GM13976 (cell line): ENCODE measurements around the gene GGACT.

ENCODE experiments used
- DNase-seq: peaks from one replicate; pipeline ENCODE4 v3.0.0; 2012; ENCODE audit warnings: low spot score
- in situ Hi-C: fragments of 300-500 bp; cut with MboI; formaldehyde crosslinking; loops from one replicate; pipeline ENCODE4 v1.12.0; 2022; ENCODE audit warnings: low sequenced_read_pairs, mixed read lengths, inconsistent platforms; ENCODE audit not compliant: unreplicated experiment
- TF ChIP-seq, protein P1 (sequence below): IDR thresholded peaks from 2 replicates; pipeline ENCODE4 v1.5.1; 2012; ENCODE audit warnings: borderline replicate concordance, mild to moderate bottlenecking; ENCODE audit not compliant: insufficient read depth; ENCODE audit errors: extremely low read depth, missing control alignments, control extremely low read depth

Gene GGACT

DNA sequence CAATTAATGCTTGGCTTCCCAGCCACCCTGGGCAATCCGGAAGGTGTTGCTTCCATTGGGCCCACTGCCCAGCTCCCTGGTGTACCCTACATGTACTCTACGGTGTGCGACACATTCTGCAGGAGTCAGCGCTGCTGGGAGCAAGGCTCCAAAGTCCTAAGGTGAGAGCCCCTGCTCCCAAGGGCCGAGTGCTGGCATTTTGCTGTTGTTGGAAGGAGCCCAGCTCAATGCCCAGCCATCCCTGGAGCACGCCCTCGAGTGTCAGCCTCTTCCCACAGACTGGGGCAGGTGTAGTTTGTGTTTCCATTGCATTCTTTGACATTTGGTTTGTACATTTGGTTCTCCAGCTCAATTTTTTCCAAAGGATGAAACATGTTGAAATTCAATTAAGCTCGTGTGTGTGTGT is 64.6 kb downstream of the GGACT start:
- no peak for DNase-seq
- in situ Hi-C loops = loop anchor here (10.0 to 25.0 kb wide), 2 partner anchors 612 to 869 kb away; no protein-coding TSS in a partner anchor
- TF ChIP-seq, protein P1, sequence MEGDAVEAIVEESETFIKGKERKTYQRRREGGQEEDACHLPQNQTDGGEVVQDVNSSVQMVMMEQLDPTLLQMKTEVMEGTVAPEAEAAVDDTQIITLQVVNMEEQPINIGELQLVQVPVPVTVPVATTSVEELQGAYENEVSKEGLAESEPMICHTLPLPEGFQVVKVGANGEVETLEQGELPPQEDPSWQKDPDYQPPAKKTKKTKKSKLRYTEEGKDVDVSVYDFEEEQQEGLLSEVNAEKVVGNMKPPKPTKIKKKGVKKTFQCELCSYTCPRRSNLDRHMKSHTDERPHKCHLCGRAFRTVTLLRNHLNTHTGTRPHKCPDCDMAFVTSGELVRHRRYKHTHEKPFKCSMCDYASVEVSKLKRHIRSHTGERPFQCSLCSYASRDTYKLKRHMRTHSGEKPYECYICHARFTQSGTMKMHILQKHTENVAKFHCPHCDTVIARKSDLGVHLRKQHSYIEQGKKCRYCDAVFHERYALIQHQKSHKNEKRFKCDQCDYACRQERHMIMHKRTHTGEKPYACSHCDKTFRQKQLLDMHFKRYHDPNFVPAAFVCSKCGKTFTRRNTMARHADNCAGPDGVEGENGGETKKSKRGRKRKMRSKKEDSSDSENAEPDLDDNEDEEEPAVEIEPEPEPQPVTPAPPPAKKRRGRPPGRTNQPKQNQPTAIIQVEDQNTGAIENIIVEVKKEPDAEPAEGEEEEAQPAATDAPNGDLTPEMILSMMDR = no peak

DNA sequence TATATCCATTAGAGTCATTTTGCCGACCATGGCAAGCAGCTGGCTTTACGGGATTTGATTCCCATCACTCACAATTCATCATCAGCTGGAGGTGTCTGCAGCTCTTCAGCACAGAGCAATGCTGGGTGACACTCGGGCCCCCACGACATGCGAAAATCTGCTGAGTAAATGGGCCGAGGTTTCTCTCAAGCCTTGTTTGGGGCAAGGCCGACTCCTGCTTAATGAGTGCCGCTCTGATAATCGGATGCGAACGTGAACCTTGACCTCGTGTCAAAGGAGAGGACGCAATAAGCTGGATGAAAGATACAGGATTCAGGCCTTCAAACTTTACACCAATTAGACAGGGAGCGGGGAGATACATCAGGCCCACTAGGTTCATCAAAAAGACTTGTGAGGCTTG is 65.2 kb downstream of the GGACT start:
- TF ChIP-seq, protein P1 = no peak
- no peak for DNase-seq
- in situ Hi-C loops = loop anchor here (10.0 to 25.0 kb wide), 2 partner anchors 611 to 869 kb away; no protein-coding TSS in a partner anchor

DNA sequence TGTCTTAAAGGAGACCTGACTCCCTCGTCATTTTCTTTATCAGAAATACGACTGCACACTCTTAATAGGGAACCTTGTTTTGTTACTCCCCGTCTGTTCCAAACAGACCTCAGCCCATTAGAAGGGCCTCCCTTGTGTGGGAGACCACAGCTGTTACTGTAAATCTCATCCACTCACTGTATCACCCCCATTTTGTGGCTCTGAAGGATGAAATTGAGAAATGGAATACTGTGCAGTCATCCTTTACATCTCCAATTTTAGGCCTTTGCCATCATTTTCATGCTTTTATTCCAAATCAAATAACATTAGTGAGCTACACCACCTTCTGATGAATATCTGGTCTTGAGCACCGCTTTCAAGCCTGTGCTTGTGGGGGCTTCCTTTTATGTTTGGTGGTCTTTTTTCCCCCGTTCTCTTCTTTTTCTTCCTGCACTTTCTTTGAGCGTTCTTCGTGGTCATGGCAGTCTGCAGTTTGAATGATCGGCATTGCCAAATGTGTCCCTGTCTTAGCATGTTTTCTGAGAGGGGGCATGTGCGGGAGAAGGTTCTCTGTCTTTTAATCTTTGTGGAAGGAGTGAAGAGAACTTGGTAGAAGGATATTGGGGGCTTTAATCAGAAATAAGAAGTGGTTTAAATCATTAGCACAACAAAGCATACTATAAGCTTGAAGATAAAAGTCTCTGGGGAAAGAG is 65.8 kb downstream of the GGACT start:
- in situ Hi-C loops = loop anchor here (10.0 to 25.0 kb wide), 2 partner anchors 610 to 868 kb away; no protein-coding TSS in a partner anchor
- TF ChIP-seq, protein P1 = no peak
- no peak for DNase-seq

DNA sequence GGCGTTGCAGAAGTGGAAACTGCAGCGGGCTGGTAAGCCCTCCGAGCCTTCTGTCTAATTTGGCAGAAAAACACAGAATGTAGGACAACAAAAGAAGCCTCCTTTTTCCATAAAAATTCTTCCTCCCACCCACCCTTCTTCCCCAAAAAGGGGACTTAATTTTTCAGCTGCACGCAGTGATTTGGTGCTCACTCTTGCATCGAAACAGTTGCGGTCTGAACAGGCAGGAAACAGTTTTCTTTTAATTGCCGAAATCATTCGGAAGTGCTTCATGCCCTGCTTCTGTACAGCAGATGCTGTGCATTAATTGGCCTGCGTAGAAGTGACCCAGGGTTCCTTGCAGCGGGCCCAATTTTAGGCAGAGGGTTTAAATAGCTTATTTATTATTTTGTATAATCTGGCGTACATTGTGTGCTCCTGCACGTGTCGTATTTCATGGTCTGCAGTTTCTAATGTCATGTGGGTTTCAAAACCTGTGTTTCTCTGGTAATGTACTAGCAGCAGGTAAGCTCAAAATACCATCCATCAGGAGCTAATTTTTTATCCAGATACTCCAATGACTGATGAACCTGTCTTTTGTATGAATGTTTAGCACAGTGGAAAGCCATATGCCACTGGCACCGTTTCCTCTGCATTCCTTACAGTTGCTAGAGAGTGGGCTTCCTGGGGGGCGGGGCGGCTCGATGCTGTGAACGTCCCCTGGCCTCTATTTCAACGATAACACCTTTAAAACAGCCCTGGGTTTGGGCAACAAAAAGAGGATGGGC is 66.6 kb downstream of the GGACT start:
- TF ChIP-seq, protein P1 = no peak
- in situ Hi-C loops = loop anchor here (10.0 to 25.0 kb wide), 2 partner anchors 610 to 867 kb away; no protein-coding TSS in a partner anchor
- DNase-seq = no peak

DNA sequence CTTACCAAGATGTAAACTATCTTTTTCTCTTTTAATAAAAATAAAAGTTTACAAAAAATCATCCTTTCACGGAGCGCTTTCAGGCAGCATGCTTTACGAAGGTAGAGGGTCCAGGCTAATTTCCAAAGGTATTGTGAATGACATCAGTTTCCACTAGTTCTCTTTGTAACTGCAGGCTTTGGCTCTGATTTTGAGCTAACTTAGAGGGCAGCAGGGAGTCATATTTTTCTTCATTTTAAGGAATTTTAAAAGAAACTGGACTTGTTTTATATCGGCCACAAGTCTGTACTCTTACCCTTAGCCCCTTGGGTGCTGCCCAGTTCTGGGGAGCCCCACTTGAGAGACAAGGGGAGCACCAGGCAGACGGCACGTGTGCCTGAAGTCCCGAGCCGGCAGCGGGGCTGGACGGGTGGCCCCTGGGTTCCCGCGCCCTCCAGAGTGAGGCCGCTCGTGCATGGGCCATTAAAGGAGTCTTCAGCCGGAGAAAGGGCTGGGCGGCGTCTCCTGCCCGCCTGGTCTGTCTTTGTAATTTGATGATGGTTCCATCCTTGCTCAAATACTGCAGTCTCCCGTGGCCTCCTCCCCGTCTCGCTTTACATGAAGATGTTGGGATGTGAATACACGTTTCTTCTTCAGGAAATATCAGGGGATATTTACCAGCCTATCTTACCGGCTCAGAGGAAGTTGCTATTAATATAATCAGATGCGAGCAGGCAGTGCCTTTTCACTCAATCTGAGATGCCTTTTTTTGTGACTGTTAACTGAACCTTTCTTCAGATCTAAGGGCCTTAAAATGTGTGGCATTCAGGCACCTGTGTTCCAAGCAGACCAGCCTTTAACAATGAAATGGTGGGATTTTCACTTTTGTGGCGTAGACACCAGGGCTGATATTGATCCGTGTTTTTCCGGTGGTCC is 67.4 kb downstream of the GGACT start:
- in situ Hi-C loops = loop anchor here (10.0 to 25.0 kb wide), 2 partner anchors 609 to 866 kb away; no protein-coding TSS in a partner anchor
- DNase-seq = no peak
- TF ChIP-seq, protein P1 = no peak

DNA sequence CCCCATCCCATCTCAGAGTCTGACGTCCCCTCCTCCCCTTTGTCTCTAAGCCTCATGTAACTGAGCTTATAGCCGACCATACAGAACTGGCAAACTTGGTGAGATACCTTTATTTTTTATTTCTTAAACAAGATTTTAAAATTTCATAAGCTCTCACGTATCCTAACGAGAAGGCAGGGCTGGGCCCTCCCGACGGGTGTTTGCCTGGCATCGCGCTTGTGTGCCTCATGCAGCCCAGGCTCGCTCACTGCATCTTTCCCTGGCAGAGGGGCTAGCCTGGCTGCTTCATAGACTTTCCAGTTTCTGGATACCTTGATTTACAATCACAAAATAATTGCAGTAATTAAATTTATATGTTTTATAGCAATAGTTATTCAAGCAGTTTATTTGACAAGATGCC is 69.0 kb downstream of the GGACT start:
- in situ Hi-C loops = loop anchor here (10.0 to 25.0 kb wide), 2 partner anchors 607 to 865 kb away; no protein-coding TSS in a partner anchor
- DNase-seq = no peak
- TF ChIP-seq, protein P1 = no peak
